Measurements from ENCODE around the gene SCAF4. TPM values are rescaled to one million over a fixed set of nuclear protein-coding genes. Genes with fewer than 3 reads are reported as not detected.

The SCAF4 gene
- total RNA-seq, 1 donor from 2014 or later = 23.1 TPM

DNA sequence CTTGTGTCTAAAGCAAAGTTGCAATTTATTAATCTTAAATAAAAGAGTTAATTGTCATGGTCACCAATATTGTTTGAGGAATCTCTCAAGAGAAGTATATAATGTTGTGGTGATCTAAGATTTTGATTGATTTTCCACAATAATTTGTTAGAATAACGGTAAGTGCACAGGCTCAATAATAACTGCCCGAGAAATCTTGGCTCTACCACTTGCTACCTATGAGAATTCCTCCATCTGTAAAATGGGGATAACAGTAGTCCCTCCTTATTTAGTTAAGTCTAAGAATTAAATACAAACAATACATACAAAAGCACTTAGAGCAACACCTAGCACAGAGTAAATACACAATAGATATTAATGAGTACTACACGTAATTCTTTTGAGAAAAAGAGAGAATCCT is 18.8 kb downstream of the SCAF4 start:
- Mint-ChIP-seq H3K4me3 (ENCODE audit: unreplicated experiment) (no peak overlapping the region), H3K9me3 (ENCODE audit: low read depth) (no peaks in the 10 kb centered on the region), H3K36me3 (ENCODE audit: low read depth) (no peaks in the 10 kb centered on the region), H3K4me1 (ENCODE audit: low read depth) (peaks cover 82% of the 10 kb centered on the region), H3K27ac (ENCODE audit: unreplicated experiment) (no peak overlapping the region), H3K27me3 (ENCODE audit: low read depth) (no peaks in the 10 kb centered on the region)
- no peak for DNase-seq (ENCODE audit: low spot score)
- TF ChIP-seq CTCF (IDR thresholded peaks at IDR 0.05) = no peak

- Mint-ChIP-seq H3K36me3 (ENCODE audit: low read depth) (no peaks in the 10 kb centered on the region), H3K27me3 (ENCODE audit: low read depth) (no peaks in the 10 kb centered on the region), H3K4me3 (ENCODE audit: unreplicated experiment) (no peak overlapping the region), H3K4me1 (ENCODE audit: low read depth) (peaks cover 87% of the 10 kb centered on the region), H3K27ac (ENCODE audit: unreplicated experiment) (no peak overlapping the region), H3K9me3 (ENCODE audit: low read depth) (no peaks in the 10 kb centered on the region)
- DNase-seq (ENCODE audit: low spot score) = no peak
- TF ChIP-seq CTCF (IDR thresholded peaks at IDR 0.05) = no peak
These were observed 20.1 kb downstream of the SCAF4 start for GRCh38 chr21:31711745-31712285.

GRCh38 chr21:31711326-31711725 is 20.6 kb downstream of the SCAF4 start:
- Mint-ChIP-seq H3K27me3 (ENCODE audit: low read depth) (no peaks in the 10 kb centered on the region), H3K9me3 (ENCODE audit: low read depth) (no peaks in the 10 kb centered on the region), H3K27ac (ENCODE audit: unreplicated experiment) (peak overlapping the region; percentile 84), H3K4me1 (ENCODE audit: low read depth) (peaks cover 87% of the 10 kb centered on the region), H3K4me3 (ENCODE audit: unreplicated experiment) (no peak overlapping the region), H3K36me3 (ENCODE audit: low read depth) (no peaks in the 10 kb centered on the region)
- no peak for DNase-seq (ENCODE audit: low spot score)
- TF ChIP-seq CTCF (IDR thresholded peaks at IDR 0.05) = no peak

DNA sequence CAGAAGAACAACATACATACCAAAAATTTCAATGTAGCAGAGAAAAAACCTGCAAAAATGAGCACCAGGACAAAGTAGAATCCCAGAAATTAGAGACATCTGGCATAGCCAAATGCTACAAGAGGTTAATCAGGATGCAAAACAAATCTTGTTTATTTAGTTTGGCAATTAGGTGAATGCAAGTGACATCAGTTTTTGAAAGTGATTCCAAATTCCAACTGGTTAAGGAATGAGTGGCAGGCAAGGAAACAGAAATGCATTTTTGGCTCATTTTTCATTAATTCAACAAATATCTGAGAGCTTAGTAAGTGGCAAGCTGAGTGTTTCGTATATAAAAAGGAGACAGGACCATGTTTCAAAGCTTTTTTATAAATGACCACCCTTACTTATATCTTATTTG is 21.3 kb downstream of the SCAF4 start:
- H3K4me3 Mint-ChIP-seq (ENCODE audit: unreplicated experiment) = peak overlapping the region; percentile 31
- peaks cover 82% of the 10 kb centered on the region for H3K4me1 Mint-ChIP-seq (ENCODE audit: low read depth)
- no peaks in the 10 kb centered on the region for H3K9me3 Mint-ChIP-seq (ENCODE audit: low read depth)
- H3K36me3 Mint-ChIP-seq (ENCODE audit: low read depth) = no peaks in the 10 kb centered on the region
- no peak for DNase-seq (ENCODE audit: low spot score)
- no peaks in the 10 kb centered on the region for H3K27me3 Mint-ChIP-seq (ENCODE audit: low read depth)
- peak overlapping the region; percentile 84 for H3K27ac Mint-ChIP-seq (ENCODE audit: unreplicated experiment)
- no peak for TF ChIP-seq CTCF (IDR thresholded peaks at IDR 0.05)

DNA sequence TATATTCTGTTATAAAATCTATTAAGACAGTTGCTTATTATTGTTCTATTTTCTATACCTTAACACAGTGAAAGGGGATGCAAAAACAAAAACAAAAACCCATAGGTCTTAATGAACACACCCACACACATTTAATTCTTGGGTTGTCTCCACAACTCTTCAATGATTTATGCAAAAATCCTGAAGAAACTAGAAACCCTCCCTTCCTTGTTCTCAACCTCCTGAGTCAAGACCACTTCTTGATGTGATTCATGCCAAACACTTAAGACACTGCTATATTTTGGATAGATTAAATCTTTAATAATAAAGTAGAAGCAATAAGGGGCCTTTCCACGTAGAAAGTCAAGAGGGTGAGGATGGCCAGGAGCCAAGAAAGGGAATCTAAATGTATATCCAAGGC is 23.4 kb downstream of the SCAF4 start:
- Mint-ChIP-seq H3K27me3 (ENCODE audit: low read depth) (no peaks in the 10 kb centered on the region), H3K4me3 (ENCODE audit: unreplicated experiment) (no peak overlapping the region), H3K36me3 (ENCODE audit: low read depth) (no peaks in the 10 kb centered on the region), H3K4me1 (ENCODE audit: low read depth) (peaks cover 62% of the 10 kb centered on the region), H3K9me3 (ENCODE audit: low read depth) (no peaks in the 10 kb centered on the region), H3K27ac (ENCODE audit: unreplicated experiment) (peak overlapping the region; percentile 62)
- no peak for TF ChIP-seq CTCF (IDR thresholded peaks at IDR 0.05)
- no peak for DNase-seq (ENCODE audit: low spot score)
